ENCODE results near the gene RTEL1.

Gene RTEL1

DNA sequence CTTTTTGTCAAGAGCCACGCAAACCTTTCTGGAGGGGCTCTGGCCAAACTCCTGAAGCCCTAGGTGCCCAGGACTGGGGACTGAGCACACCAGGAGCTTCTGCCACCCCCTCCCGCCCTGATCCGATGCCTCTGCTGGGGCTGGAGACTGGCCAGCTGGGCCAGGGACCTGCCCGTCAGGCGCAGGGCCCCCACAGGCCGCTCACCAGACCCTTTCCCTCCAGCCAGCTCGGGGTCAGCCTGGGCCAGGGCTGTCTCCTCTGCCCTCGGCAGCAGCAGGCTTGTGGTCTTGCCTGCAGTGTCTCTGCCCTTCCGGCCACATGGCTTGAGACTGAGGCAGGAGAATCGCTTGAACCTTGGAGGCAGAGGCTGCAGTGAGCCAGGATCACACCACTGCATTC, 14.6 kb downstream of the RTEL1 start:
- no peak for DNase-seq

DNA sequence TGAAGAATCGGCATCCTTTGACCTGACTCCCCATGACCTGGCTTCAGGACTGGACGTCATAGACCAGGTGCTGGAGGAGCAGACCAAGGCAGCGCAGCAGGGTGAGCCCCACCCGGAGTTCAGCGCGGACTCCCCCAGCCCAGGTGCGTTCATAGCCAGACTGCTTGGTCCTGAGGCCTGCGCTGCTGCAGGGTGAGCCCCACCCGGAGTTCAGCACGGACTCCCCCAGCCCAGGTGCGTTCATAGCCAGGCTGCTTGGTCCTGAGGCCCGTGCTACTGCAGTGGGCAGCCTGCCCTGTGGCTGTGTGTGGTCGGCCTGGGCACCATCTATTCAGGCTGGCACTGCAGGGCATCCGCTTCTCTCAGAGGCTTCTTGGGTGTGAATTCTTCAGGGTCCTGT, 15.8 kb downstream of the RTEL1 start:
- no peak for DNase-seq

DNA sequence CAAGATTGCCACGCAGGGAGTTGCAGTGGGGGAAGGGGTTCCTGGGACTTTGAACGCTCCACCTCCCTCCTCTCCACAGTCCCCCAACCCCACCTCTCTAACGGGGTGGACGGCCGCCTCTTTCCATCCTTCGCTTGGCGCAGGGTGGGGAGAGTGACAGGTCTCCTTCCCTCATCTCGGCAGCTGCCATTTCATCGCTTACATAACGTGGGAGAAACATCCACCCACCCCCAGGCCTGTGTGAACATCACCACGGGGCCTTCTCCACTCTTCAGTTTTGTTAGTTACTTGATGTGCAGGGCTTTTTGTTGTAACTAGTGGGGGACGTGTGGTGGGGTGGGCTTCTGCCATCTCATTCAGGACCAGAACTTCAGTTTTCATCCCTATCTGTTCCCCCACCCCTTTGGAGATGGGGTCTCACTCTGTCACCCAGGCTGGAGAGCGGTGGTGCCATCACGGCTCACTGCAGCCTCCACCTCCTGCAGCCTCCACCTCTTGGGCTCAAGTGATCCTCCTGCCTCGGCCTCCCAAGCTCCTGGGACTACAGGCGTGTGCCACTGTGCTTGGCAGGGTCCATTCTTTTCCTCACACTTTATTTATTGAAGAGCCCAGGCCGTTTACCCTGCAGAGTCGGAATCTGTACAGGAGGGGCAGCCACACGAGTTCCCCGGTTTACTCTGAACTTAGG, 17.7 kb downstream of the RTEL1 start:
- no peak for DNase-seq

DNA sequence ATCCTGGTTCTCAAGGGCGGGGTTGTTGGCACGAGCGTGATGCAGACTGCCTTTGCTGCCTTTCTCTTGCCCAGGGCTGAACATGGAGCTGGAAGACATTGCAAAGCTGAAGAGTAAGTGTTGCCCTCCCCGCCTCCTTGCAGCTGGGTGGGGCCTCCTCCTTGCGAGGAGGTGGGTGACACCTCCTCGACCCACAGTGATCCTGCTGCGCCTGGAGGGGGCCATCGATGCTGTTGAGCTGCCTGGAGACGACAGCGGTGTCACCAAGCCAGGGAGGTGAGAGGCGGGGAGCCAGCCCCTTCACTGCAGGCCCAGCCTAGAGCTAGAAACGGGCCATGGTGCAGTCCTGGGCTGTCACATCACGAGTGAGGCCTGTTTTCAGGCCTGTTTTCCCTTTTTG, 20.0 kb downstream of the RTEL1 start:
- DNase-seq = no peak

DNA sequence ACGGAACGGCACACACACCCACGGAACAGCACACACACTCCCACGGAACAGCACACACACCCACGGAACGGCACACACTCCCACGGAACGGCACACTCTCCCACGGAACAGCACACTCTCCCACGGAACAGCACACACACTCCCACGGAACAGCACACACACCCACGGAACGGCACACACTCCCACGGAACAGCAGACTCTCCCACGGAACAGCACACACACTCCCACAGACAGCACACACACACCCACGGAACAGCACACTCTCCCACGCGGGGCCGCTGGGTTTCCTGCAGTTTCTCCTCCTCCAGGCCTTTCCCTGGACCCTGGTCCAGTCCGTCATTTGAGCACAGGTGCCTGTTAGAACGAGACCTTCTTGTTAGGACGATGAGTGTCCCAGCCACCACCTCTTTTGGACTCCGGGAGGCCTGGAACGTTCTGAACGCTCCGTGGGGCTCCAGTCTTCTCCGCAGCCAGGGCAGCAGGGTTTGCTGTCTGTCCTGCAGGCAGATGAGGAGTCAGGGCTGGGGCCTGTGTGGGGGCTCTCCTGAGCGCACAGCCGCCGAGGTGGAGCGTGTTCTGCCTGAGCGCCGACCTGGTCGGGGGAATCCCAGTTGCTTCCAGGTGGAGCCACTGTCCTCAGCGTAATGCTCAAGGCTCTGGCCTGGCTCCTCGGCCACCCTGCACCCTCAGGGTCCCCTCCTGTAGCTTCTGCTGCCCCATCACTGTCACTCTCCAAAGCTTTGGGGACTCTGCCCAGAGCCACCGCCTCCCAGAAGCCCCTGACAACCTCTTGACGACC, 20.8 kb downstream of the RTEL1 start:
- no peak for DNase-seq

DNA sequence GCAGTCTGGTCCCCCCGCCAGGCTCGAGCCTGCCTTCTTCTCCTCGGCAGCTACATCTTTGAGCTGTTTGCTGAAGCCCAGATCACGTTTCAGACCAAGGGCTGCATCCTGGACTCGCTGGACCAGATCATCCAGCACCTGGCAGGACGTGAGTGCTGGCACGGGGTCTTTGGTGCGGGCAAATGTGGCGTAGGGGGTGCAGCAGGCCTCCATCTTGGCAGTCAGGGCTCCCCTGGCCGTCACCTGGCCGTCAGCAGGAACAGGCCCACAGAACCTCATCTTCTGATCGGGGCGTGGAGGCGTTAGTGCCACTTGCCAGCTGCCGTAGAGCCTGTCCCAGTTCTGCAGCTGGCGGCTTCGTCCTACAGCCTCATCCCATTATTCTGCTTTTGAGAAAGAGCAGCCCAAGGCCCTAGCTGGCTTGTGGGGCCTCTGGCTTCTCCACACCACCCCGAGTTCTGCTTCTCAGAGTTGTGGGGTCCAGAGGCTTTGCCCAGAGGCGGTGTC, 21.7 kb downstream of the RTEL1 start:
- DNase-seq = no peak

DNA sequence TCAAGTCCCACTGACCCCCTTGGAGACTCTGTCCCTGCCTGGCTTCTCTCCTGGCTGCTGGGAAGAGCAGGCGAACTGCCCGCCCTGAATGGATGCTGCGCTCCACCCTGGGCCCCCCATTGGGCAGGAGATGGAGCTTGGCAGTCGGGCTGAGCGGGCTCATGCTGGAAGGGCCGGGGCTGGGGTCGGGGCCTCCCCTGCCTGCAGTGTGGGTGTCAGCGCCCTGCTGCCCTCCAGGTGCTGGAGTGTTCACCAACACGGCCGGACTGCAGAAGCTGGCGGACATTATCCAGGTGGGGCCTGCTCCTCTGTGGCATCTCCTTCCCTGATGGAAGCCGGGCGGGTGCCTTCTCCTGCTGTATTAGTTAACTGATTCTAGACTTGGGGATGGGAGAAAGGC, 22.3 kb downstream of the RTEL1 start:
- no peak for DNase-seq

DNA sequence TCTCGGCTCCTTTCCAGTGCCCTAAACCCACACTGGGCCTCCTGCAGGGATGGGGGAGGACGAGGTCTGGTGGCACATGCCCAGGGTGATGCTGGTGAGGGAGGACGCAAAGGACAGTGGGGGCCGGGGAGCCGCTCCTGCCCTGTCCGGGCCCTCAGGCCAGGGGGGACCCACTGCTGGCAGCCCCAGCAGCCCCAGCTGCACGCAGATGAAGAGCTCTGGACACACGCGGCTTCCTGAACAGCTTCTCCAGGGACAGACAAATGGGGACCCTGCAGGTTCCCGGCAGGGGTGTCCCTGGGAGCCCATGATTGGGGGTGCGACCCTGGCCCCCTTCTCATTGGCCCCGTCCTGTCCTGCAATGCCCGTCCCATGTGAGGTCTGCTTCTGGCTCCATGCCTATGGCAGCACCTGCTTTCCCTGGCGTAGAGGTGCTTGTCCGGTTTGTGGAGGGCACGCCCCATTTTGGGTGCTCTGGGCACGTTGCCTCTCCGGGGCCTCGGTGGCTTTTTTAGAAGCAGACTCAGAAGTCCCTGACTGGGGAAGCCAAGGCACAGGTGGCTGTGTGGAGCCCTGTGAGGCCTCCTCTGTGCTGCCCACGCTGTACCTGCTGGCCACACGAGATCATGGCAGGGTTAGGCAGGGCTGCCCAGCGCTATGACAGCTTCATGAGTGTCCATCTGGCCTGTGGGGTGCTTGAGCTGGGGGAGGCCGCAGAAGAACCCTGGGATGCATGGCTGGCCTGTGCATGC, 22.9 kb downstream of the RTEL1 start:
- DNase-seq = no peak

DNA sequence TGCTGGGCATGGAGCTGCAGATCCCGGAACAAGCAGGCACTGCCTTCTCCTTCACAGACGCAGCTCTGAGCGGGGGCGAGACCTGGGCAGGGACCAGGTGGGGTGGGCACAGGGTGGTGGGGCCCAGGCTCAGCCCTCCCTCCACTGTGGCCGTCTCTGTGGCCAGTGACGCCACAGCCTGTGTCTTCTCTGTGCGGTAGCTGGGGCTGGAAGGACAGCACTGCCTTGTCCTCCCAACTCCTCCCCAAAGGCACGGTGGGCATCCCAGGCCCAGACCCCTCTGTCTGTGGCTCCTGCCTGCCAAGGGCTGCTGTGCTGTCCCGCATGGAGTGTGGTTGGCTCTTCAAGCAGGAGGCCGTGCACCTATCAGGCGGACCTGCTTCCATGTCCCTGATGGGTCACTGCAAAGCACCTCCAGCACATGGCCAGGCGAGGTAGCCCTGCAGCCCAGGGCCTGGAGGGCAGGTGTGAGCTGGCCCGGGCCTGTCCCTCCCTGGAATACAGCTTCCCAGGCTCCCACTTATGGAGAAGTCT, 23.6 kb downstream of the RTEL1 start:
- no peak for DNase-seq

DNA sequence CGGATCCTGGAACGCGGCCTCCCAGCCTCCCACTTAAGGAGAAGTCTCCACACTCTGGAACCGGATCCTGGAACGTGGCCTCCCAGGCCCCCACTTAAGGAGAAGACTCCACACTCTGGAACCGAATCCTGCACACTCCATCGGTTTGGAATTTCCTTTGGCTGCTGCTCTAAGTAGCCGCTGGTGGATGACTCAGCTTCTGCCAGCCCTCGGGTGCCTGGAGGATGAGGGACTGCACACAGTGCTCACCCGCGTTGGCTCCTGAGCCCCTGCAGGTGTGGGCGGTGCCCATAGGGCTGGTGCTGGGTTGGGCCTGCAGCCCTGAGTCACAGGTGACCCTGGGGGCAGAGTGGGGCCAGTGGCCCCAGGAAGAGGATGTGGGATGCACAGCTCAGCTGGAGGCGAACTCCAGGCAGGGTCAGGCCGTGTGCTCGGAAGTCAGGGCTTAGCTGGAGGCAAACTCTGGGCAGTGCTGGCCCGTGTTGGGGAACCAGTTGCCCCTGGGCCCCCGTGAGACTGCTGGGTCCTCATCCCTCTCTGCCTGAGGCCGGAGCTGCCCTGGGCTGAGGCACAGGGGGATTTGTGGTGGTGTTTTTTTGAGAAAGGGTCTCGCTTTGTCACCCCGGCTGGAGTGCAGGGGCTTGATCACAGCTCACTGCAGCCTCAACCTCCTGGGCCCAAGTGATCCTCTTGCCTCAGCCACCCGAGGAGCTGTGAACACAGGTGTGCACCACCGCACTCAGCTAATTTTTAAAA, 24.4 kb downstream of the RTEL1 start:
- peak; percentile 64 to 70 (median 67) for DNase-seq

DNA sequence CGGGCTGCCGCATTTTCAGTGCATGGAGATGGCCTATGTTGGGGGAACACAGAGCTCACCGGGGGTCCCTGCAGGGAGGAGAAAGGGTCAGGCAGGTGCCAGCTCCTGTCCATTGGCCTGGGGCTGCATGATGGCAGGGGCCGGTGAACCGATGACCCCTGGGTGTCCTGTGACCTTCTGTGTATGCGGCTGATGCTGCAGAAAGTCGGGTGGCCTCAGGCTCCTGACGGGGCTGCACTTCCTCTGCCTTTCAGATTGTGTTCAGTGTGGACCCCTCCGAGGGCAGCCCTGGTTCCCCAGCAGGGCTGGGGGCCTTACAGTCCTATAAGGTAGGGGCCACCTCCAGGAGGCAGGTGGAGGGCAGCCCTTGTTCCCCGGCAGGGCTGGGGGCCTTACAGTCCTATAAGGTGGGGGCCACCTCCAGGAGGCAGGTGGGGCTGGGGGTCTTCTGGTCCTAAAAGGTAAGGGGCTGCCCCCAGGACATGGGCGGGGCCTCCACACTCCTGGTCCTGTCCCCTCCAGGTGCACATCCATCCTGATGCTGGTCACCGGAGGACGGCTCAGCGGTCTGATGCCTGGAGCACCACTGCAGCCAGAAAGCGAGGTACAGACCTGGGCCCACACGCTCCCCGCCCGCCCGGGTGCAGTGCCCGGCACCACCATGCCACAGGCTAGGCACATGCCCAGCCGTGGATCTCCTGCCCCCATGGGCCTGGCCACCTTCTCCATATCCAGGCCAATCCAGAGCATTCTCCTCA, 27.3 kb downstream of the RTEL1 start:
- no peak for DNase-seq

DNA sequence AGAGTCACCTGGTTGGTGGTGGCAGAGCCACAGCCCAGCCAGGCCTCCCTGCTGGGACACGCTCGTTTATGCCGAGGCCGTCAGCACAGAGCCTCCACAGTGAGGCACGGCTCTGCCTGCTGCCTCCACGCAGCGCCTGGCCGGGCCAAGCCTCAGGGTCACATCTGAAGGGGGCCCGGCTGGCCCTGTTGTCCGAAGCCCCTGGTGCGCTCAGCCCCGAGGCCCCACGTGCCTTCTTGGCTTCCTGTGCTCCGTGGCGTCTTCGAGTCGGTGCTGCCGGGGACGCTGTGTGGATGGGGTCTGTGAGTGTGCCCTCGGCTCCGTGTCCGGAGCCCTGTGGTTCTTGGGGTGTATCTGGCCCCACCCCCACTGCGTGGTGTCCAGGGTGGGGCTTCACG, 28.0 kb downstream of the RTEL1 start:
- DNase-seq = no peak

DNA sequence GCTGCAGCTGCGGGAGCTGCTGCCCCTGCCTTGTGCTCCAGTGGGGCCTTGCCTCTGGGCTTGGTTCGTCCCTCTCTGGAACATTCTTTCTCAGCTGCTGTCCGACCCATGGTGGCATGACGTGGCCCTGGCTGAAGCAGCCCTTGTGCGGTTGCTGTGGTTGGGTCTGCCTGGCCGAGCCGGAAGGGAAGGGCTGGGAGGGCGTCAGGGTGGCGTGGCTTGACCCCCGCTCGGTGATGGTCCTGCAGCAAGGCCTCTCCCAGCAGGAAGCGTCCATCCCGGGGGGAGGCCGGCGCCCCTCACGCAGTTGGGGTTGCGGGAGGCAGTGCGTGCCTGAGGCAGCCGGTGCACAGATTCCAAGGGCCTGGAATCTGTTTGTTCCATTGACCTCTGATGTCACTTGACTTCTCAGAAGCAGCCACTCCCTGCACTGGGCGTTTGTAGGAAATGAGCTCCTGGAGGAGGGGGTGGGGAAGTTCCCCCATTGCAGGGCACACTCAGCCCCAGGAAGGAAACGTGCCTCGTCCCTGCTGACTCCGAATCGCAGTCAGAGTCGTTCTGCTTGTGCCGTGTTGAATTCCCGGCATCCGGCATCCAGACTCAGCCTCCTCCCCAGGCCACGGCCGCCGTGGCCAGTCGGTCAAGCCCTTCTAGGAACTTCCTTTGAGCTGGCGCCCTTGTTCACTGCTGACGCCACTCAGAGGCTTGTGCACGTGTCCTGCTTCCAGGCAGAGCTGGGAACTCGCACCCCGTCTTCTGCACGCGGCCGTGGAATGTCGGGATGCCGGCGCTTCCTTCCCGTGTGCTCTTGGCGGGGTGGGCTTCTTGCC, 28.6 kb downstream of the RTEL1 start:
- DNase-seq = peak; percentile 95 to 99 (median 97)

DNA sequence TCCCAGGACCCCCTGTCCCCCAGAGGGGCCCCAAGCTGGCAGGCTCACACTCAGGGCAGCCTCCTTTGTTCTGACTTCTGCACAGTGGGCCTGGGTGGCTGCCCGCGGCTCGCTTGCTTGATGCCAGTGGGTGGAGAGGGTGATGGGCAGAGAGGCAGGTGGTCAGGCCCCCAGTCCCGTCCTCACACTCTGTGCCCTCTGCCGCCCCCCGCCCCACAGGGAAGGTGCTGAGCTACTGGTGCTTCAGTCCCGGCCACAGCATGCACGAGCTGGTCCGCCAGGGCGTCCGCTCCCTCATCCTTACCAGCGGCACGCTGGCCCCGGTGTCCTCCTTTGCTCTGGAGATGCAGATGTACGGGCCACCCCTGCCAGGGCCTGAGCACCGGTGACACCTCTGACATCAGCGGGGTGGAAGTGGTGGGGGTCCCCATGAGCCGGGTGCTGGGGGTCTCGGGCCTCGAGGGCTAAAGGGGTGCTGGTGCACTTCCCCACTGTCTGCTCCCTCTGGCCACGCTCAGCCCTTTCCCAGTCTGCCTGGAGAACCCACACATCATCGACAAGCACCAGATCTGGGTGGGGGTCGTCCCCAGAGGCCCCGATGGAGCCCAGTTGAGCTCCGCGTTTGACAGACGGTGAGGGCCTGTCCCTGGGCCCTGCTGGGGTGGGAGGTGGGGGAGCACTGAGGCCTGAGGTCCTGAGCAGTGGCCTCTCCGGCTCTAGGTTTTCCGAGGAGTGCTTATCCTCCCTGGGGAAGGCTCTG, 29.5 kb downstream of the RTEL1 start:
- no peak for DNase-seq

DNA sequence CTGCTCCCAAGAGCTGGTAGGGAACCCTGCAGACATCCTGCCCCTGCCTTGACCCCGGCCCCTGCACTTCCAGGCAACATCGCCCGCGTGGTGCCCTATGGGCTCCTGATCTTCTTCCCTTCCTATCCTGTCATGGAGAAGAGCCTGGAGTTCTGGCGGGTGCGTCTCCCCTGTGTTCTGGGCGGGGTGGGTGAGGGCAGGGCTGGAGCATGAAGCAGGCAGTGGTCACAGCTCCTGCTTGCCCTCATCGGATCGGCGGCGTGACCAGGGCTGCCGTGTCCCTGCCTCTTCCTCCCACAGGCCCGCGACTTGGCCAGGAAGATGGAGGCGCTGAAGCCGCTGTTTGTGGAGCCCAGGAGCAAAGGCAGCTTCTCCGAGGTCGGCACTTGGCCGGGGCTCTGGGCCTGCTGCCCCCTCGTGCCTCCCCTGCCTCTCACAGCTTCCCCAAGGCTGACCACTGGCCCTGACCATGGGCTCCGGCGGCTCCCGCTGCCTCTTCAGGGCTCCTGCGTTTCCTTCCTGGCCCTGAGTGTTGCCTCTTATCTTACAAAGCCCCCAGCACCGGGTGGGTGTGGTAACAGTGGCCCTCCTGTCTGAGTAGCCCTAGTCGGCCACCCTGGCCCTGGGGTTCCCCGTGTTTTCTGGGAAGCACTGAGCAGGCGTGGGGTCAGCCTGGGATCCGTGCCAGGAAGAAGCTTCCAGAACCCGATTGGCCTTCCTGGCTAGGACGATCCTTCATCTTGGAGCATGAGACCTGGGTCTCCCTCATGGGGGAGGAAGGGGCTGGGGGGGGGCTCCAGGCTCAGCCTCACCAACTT, 30.3 kb downstream of the RTEL1 start:
- no peak for DNase-seq

DNA sequence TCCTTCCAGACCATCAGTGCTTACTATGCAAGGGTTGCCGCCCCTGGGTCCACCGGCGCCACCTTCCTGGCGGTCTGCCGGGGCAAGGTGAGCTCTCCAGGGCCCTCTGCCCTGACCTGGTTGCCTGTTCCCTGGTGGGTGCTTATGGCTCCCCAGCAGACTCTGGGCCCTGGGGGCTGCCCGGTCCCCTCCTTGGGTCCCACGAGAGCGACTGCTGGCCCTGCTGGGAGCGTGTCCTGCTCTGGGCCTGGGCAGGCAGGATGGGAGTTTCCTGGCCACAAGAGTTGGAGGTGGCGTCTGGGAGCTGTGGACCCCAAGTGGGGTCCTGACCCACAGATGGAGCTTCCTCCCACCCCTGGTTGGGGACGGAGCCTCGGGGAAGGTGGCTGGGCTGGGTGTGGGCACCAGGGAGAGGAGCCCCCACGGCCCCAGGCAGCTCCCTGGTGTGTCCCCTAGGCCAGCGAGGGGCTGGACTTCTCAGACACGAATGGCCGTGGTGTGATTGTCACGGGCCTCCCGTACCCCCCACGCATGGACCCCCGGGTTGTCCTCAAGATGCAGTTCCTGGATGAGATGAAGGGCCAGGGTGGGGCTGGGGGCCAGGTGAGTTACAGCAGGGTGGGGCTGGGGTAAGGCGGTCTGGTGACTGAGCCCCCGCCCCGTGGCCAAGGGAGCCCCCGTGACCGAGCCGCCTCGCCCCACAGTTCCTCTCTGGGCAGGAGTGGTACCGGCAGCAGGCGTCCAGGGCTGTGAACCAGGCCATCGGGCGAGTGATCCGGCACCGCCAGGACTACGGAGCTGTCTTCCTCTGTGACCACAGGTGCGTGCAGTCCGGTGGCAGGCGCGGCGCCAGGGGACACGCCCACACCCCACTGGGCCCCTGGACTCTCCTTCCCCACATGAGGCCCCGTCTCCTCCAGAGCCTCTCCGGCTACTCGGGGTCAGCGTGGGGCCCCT, 31.2 kb downstream of the RTEL1 start:
- DNase-seq = no peak

DNA sequence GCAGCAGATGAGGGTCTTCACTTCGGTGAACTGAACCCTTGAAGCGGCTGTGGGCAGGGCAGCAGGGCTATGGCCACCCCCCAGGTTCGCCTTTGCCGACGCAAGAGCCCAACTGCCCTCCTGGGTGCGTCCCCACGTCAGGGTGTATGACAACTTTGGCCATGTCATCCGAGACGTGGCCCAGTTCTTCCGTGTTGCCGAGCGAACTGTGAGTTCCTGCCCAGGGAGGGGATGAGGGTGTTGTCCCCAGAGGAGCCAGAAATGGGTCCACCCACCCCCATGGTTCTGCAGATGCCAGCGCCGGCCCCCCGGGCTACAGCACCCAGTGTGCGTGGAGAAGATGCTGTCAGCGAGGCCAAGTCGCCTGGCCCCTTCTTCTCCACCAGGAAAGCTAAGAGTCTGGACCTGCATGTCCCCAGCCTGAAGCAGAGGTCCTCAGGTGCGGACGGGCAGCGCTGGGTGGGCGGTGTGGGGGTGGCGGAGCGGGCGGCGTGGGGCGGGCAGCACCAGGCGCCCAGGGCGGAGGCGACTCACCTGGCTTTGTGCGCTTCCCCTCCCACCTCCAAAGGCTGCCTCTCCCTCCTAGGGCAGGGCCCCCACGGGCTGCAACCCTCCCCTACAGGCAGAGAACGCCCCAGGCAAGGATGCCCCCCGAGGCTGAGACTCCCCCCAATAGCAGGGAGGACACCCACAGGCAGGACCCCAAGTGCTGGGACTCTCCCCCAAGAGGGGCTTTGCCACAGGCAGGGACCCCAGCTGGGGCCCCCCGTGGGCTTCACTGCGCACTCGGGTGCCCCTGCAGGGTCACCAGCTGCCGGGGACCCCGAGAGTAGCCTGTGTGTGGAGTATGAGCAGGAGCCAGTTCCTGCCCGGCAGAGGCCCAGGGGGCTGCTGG, 32.1 kb downstream of the RTEL1 start:
- DNase-seq = no peak
